Upper lobe of left lung (tissue), 6 donors: ENCODE measurements around the gene IRAK4. TPM values are rescaled to one million over a fixed set of nuclear protein-coding genes. Genes with fewer than 3 reads are reported as not detected.

Experiments used
- ATAC-seq, 2 donors: fragments of 200-7000 bp; cut with Tn5 transposase; one replicate each; pipeline ENCODE4 v1.9.1; 2022; ENCODE audit warnings: mild to moderate bottlenecking in 2 of 2, moderate library complexity in 2 of 2; ENCODE audit not compliant: low FRiP score in 2 of 2
- DNase-seq, 2 donors: peaks; one replicate each; pipeline ENCODE4 v3.0.0-alpha.2; 2019 to 2020
- H3K27ac ChIP-seq, 4 donors: fragments of 200-600 bp; sonication (generic); one replicate each; pipeline ENCODE4 v1.5.1; 2016 to 2019
- H3K27me3 ChIP-seq, 4 donors: fragments of 200-600 bp; sonication (generic); one replicate each; pipeline ENCODE4 v1.5.1; 2017 to 2019
- H3K36me3 ChIP-seq, 4 donors: fragments of 200-600 bp; sonication (generic); one replicate each; pipeline ENCODE4 v1.5.1; 2016 to 2019
- H3K4me1 ChIP-seq, 4 donors: fragments of 200-600 bp; sonication (generic); one replicate each; pipeline ENCODE4 v1.5.1; 2018 to 2019
- H3K4me3 ChIP-seq, 4 donors: fragments of 200-600 bp; sonication (generic); one replicate each; pipeline ENCODE4 v1.5.1; 2017 to 2019; ENCODE audit warnings: mild to moderate bottlenecking in 2 of 4, moderate library complexity in 1 of 4
- H3K9me3 ChIP-seq, 4 donors: fragments of 200-600 bp; sonication (generic); one replicate each; pipeline ENCODE4 v1.5.1; 2018 to 2019
- EP300 ChIP-seq, 4 donors: sonication (generic); formaldehyde crosslinking; IDR thresholded peaks; one replicate each; pipeline ENCODE4 v1.5.1; 2017; ENCODE audit warnings: antibody characterized with exemption in 4 of 4, control low read depth in 2 of 4
- POLR2A ChIP-seq, 4 donors: fragments of 450-650 bp; IDR thresholded peaks; one replicate each; pipeline ENCODE4 v1.5.1; 2016 to 2017; ENCODE audit warnings: antibody characterized with exemption in 4 of 4, mild to moderate bottlenecking in 2 of 4
- POLR2AphosphoS5 ChIP-seq, 2 donors: sonication (generic); formaldehyde crosslinking; IDR thresholded peaks; one replicate each; pipeline ENCODE4 v1.5.1; 2017; ENCODE audit warnings: antibody characterized with exemption in 2 of 2
- WGBS, 2 donors: methylation state at CpG; one replicate each; pipeline ENCODE4 v1.1.5; 2017 to 2018; 5-methylcytosine and 5-hydroxymethylcytosine counted together
- total RNA-seq, 6 donors: library from RNA; depleted of rRNA in 4 of 6; stranded (reverse); fragments of >200 nt in 4 of 6; gene quantifications; one replicate each; pipeline versions ENCODE4 v1.1.0 to v1.2.1, GENCODE V29; 2016 to 2021
- TF ChIP-seq, protein P1 (sequence below), 6 experiments: fragments of 450-650 bp in 4 of 6; fragments of 200-600 bp in 2 of 6; sonication (generic) in 2 of 6; IDR thresholded peaks; one replicate each; pipeline ENCODE4 v1.5.1; 2016 to 2019; ENCODE audit warnings: antibody characterized with exemption in 6 of 6
- donor health status: DM: no; HTN: no; CAD: no; lungs with moderate emphysema.
- donor health status: DM: no; HTN: yes; CAD: no; lungs with severe emphysema.

Gene IRAK4
- total RNA-seq, 6 donors from 2014 or later: 14.4 to 41.6 (median 21.1) TPM

DNA sequence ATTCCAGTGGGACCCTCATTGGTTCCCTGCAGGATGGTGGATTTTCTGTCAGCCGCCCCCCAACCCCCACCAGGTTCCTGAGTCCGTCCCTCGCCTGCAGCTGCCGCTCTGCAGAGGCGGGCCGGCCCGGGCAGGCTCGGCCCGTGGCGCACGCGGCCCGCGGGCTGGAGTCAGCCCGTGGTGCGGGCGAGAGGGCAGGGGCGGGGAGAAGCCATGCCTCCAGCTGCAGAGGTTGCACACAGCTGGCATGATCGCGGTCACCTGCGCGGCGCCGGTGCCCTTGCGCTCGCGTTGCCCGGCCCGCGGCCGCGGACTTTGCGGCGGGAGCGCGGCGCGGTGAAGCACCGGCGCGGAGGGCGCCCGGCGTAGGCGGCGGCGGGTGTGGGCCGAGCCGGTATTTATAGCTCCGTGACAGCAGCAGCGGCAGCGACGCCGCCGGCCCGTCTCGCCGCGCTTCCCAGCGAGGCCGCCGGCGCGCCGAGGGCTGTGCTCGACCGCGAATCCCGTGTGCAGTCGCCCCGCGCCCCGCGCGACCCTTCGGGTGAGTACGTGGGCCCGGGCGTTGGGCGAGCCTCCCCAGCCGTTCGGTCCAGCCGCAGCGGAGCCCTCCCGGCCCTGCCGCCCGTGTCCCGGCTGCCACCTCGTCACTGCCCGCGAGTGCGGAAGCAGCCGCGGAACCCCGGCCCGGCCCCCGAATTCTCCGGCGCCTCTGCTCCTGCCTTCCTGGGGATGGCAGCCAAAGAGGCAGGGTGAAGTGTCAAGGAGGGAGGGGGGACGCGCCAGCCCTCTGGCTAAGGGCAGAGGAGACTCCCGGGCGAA, 77.1 kb downstream of the IRAK4 start, which contains the start of gene TMEM117:
TSS of gene TMEM117 (plus strand) at position 426 of the 819 bp plus-strand sequence.
- no peaks in the 10 kb centered on the region for H3K27me3 ChIP-seq
- TF ChIP-seq EP300 (IDR thresholded peaks at IDR 0.05) (no peak), POLR2AphosphoS5 (IDR thresholded peaks at IDR 0.05) (no peak), POLR2A (IDR thresholded peaks at IDR 0.05) (peak in 3 of 4 donors; percentile 31 to 78 (median 70))
- TF ChIP-seq, protein P1, sequence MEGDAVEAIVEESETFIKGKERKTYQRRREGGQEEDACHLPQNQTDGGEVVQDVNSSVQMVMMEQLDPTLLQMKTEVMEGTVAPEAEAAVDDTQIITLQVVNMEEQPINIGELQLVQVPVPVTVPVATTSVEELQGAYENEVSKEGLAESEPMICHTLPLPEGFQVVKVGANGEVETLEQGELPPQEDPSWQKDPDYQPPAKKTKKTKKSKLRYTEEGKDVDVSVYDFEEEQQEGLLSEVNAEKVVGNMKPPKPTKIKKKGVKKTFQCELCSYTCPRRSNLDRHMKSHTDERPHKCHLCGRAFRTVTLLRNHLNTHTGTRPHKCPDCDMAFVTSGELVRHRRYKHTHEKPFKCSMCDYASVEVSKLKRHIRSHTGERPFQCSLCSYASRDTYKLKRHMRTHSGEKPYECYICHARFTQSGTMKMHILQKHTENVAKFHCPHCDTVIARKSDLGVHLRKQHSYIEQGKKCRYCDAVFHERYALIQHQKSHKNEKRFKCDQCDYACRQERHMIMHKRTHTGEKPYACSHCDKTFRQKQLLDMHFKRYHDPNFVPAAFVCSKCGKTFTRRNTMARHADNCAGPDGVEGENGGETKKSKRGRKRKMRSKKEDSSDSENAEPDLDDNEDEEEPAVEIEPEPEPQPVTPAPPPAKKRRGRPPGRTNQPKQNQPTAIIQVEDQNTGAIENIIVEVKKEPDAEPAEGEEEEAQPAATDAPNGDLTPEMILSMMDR (IDR thresholded peaks at IDR 0.05): peak in 2 of 6 experiments; percentile 29 to 33
- peak; percentile 61 to 95 for DNase-seq

GRCh38 chr12:43836475-43836989, 77.8 kb downstream of the IRAK4 start:
- peaks cover 0 to 16% (median 3%) of the 10 kb centered on the region in 4 donors for H3K4me1 ChIP-seq
- DNase-seq (no peak), ATAC-seq (peak in 1 of 2 donors; percentile 53)
- TF ChIP-seq POLR2A (IDR thresholded peaks at IDR 0.05): no peak
- no peak for TF ChIP-seq EP300 (IDR thresholded peaks at IDR 0.05)
- TF ChIP-seq, protein P1 (IDR thresholded peaks at IDR 0.05): no peak
- no peak for TF ChIP-seq POLR2AphosphoS5 (IDR thresholded peaks at IDR 0.05)
- peak overlapping the region; percentile 41 to 79 (median 64) for H3K4me3 ChIP-seq
- H3K27ac ChIP-seq: peak overlapping the region; percentile 79 to 93 (median 92)
- no peaks in the 10 kb centered on the region for H3K27me3 ChIP-seq
- no peaks in the 10 kb centered on the region for H3K36me3 ChIP-seq
- no peaks in the 10 kb centered on the region for H3K9me3 ChIP-seq
- WGBS, 2 donors: 1 to 2% methylated on average over 8 of the region's 8 CpGs

More for the DNA sequence above, 77.1 kb downstream of the IRAK4 start, which contains the start of gene TMEM117:
- H3K27ac ChIP-seq: peak within 1 kb of the TSS; percentile 79 to 93 (median 92)
- H3K4me3 ChIP-seq: peak within 1 kb of the TSS; percentile 41 to 79 (median 64)
- 0% methylated on average over 13 to 35 of the region's 103 CpGs for WGBS, 2 donors
- H3K36me3 ChIP-seq: no peaks in the 10 kb centered on the region
- peaks cover 0 to 16% (median 3%) of the 10 kb centered on the region in 4 donors for H3K4me1 ChIP-seq
- H3K9me3 ChIP-seq: no peaks in the 10 kb centered on the region
- ATAC-seq: peak; percentile 85 to 95

Other genes starting within 250 kb of the IRAK4 start
- gene ADAMTS20, start 206.7 kb upstream of the IRAK4 start, total RNA-seq: not detected
- gene PUS7L, start 161 bp upstream of the IRAK4 start, total RNA-seq: 10 to 100 TPM in 1 of 6 donors, 1 to 10 TPM in 5; 1.8 to 10.6 (median 8.8) TPM
- 10 to 100 TPM; 15.5 to 67.9 (median 43.1) TPM for gene TWF1, start 47.4 kb downstream of the IRAK4 start, total RNA-seq
- 1 to 10 TPM; 2.6 to 8.4 (median 4.2) TPM for gene TMEM117, start 77.1 kb downstream of the IRAK4 start, total RNA-seq